ENCODE measurements around the gene AIRE. TPM values are rescaled to one million over a fixed set of nuclear protein-coding genes. Genes with fewer than 3 reads are reported as not detected.

AIRE gene
- total RNA-seq, 1 experiment from 2014 or later = 0.10 TPM

GRCh38 chr21:44316277-44316900 lies 30.7 kb downstream of the AIRE start:
- Histone ChIP-seq H3K27ac (no peak overlapping the region), H3K4me1 (no peaks in the 10 kb centered on the region), H3K27me3 (no peaks in the 10 kb centered on the region), H3K4me3 (no peak overlapping the region), H3K36me3 (0 out of 2 replicates have a peak, but pooled peaks cover under 1% of the 10 kb centered on the region), H3K9me3 (replicated peaks) (no peaks in the 10 kb centered on the region)
- no peak for DNase-seq

GRCh38 chr21:44317241-44317782 lies 31.6 kb downstream of the AIRE start:
- no peak overlapping the region for H3K4me3 ChIP-seq
- DNase-seq = no peak
- no peaks in the 10 kb centered on the region for H3K27me3 ChIP-seq
- no peaks in the 10 kb centered on the region for H3K4me1 ChIP-seq
- no peaks in the 10 kb centered on the region for H3K36me3 ChIP-seq
- H3K27ac ChIP-seq = no peak overlapping the region
- no peaks in the 10 kb centered on the region for H3K9me3 ChIP-seq (replicated peaks)

GRCh38 chr21:44317871-44318270 lies 32.2 kb downstream of the AIRE start:
- H3K4me3 ChIP-seq = no peak overlapping the region
- H3K9me3 ChIP-seq (replicated peaks) = no peaks in the 10 kb centered on the region
- no peak overlapping the region for H3K27ac ChIP-seq
- DNase-seq = no peak
- no peaks in the 10 kb centered on the region for H3K36me3 ChIP-seq
- H3K4me1 ChIP-seq = no peaks in the 10 kb centered on the region
- no peaks in the 10 kb centered on the region for H3K27me3 ChIP-seq

GRCh38 chr21:44318489-44319285 lies 33.0 kb downstream of the AIRE start:
- H3K27ac ChIP-seq = no peak overlapping the region
- H3K9me3 ChIP-seq (replicated peaks) = no peaks in the 10 kb centered on the region
- no peaks in the 10 kb centered on the region for H3K4me1 ChIP-seq
- no peaks in the 10 kb centered on the region for H3K27me3 ChIP-seq
- H3K4me3 ChIP-seq = no peak overlapping the region
- no peaks in the 10 kb centered on the region for H3K36me3 ChIP-seq
- DNase-seq = no peak

GRCh38 chr21:44319407-44320065 lies 33.9 kb downstream of the AIRE start:
- Histone ChIP-seq H3K4me1 (no peaks in the 10 kb centered on the region), H3K27ac (no peak overlapping the region), H3K36me3 (no peaks in the 10 kb centered on the region), H3K4me3 (no peak overlapping the region), H3K9me3 (replicated peaks) (no peaks in the 10 kb centered on the region), H3K27me3 (no peaks in the 10 kb centered on the region)
- DNase-seq = no peak

- Histone ChIP-seq H3K4me3 (no peak overlapping the region), H3K4me1 (no peaks in the 10 kb centered on the region), H3K27ac (no peak overlapping the region), H3K27me3 (no peaks in the 10 kb centered on the region), H3K9me3 (replicated peaks) (no peaks in the 10 kb centered on the region), H3K36me3 (no peaks in the 10 kb centered on the region)
- no peak for DNase-seq
Observed at GRCh38 chr21:44320847-44321246, 35.2 kb downstream of the AIRE start.

GRCh38 chr21:44321846-44322450 lies 36.3 kb downstream of the AIRE start:
- Histone ChIP-seq H3K9me3 (replicated peaks) (no peaks in the 10 kb centered on the region), H3K27me3 (no peaks in the 10 kb centered on the region), H3K4me1 (no peaks in the 10 kb centered on the region), H3K4me3 (no peak overlapping the region), H3K36me3 (no peaks in the 10 kb centered on the region), H3K27ac (no peak overlapping the region)
- no peak for DNase-seq

GRCh38 chr21:44322621-44323325 lies 37.1 kb downstream of the AIRE start:
- no peak for DNase-seq
- no peaks in the 10 kb centered on the region for H3K9me3 ChIP-seq (replicated peaks)
- no peak overlapping the region for H3K27ac ChIP-seq
- H3K4me1 ChIP-seq = no peaks in the 10 kb centered on the region
- no peaks in the 10 kb centered on the region for H3K36me3 ChIP-seq
- H3K27me3 ChIP-seq = no peaks in the 10 kb centered on the region
- no peak overlapping the region for H3K4me3 ChIP-seq

- DNase-seq = no peak
- Histone ChIP-seq H3K27me3 (no peaks in the 10 kb centered on the region), H3K9me3 (replicated peaks) (no peaks in the 10 kb centered on the region), H3K4me1 (no peaks in the 10 kb centered on the region), H3K4me3 (no peak overlapping the region), H3K36me3 (no peaks in the 10 kb centered on the region), H3K27ac (no peak overlapping the region)
Observed at GRCh38 chr21:44323591-44323990, 37.9 kb downstream of the AIRE start.

GRCh38 chr21:44324106-44324853 lies 38.6 kb downstream of the AIRE start:
- Histone ChIP-seq H3K27me3 (no peaks in the 10 kb centered on the region), H3K4me1 (no peaks in the 10 kb centered on the region), H3K4me3 (no peak overlapping the region), H3K36me3 (no peaks in the 10 kb centered on the region), H3K9me3 (replicated peaks) (no peaks in the 10 kb centered on the region), H3K27ac (no peak overlapping the region)
- DNase-seq = no peak

- Histone ChIP-seq H3K27me3 (no peaks in the 10 kb centered on the region), H3K4me3 (no peak overlapping the region), H3K9me3 (replicated peaks) (no peaks in the 10 kb centered on the region), H3K4me1 (no peaks in the 10 kb centered on the region), H3K27ac (no peak overlapping the region), H3K36me3 (no peaks in the 10 kb centered on the region)
- no peak for DNase-seq
Observed at GRCh38 chr21:44324854-44325107, 39.1 kb downstream of the AIRE start.

- H3K9me3 ChIP-seq (replicated peaks) = no peaks in the 10 kb centered on the region
- no peaks in the 10 kb centered on the region for H3K4me1 ChIP-seq
- H3K27me3 ChIP-seq = no peaks in the 10 kb centered on the region
- H3K27ac ChIP-seq = no peak overlapping the region
- no peak overlapping the region for H3K4me3 ChIP-seq
- no peak for DNase-seq
- no peaks in the 10 kb centered on the region for H3K36me3 ChIP-seq
Observed at GRCh38 chr21:44325386-44326271, 40.0 kb downstream of the AIRE start.

GRCh38 chr21:44326272-44326647 lies 40.6 kb downstream of the AIRE start:
- no peak for DNase-seq
- H3K9me3 ChIP-seq (replicated peaks) = no peaks in the 10 kb centered on the region
- no peaks in the 10 kb centered on the region for H3K27me3 ChIP-seq
- no peak overlapping the region for H3K27ac ChIP-seq
- no peaks in the 10 kb centered on the region for H3K4me1 ChIP-seq
- H3K36me3 ChIP-seq = no peaks in the 10 kb centered on the region
- no peak overlapping the region for H3K4me3 ChIP-seq
